ENCODE data around the gene KIAA0753.

KIAA0753 gene

GRCh38 chr17:6547336-6547735 lies 93.2 kb downstream of the KIAA0753 start:
- H3K36me3 ChIP-seq (ENCODE audit: insufficient read depth, low read length) = no peaks in the 10 kb centered on the region
- no peak overlapping the region for H2AFZ ChIP-seq (ENCODE audit: low read length)
- no peak overlapping the region for H3K27ac ChIP-seq (ENCODE audit: low read depth, low read length, poor library complexity, severe bottlenecking)
- no peaks in the 10 kb centered on the region for H4K20me1 ChIP-seq (ENCODE audit: insufficient read depth, low read length)
- no peak overlapping the region for H3K9ac ChIP-seq (ENCODE audit: low read length)
- H3K4me3 ChIP-seq (ENCODE audit: low read depth, low read length, poor library complexity, severe bottlenecking) = no peak overlapping the region
- no peak for TF ChIP-seq CTCF (IDR thresholded peaks at IDR 0.05; ENCODE audit: low read length)
- no peak for TF ChIP-seq EZH2 (IDR thresholded peaks at IDR 0.05; ENCODE audit: borderline replicate concordance, low read length)
- H3K9me2 ChIP-seq (ENCODE audit: low read depth, low read length) = no peaks in the 10 kb centered on the region
- no peaks in the 10 kb centered on the region for H3K79me2 ChIP-seq (ENCODE audit: insufficient read depth, low read length)
- H3K4me2 ChIP-seq (ENCODE audit: low read length) = no peak overlapping the region
- no peaks in the 10 kb centered on the region for H3K4me1 ChIP-seq (ENCODE audit: insufficient read depth, low read length, severe bottlenecking)
- H3K9me3 ChIP-seq (ENCODE audit: low read length) = no peaks in the 10 kb centered on the region
- no peaks in the 10 kb centered on the region for H3F3A ChIP-seq (ENCODE audit: insufficient read depth, low read length)
- peaks cover 4% of the 10 kb centered on the region; the same call in 1 of the 2 replicates for H3K27me3 ChIP-seq (ENCODE audit: insufficient read depth, low read length)

DNA sequence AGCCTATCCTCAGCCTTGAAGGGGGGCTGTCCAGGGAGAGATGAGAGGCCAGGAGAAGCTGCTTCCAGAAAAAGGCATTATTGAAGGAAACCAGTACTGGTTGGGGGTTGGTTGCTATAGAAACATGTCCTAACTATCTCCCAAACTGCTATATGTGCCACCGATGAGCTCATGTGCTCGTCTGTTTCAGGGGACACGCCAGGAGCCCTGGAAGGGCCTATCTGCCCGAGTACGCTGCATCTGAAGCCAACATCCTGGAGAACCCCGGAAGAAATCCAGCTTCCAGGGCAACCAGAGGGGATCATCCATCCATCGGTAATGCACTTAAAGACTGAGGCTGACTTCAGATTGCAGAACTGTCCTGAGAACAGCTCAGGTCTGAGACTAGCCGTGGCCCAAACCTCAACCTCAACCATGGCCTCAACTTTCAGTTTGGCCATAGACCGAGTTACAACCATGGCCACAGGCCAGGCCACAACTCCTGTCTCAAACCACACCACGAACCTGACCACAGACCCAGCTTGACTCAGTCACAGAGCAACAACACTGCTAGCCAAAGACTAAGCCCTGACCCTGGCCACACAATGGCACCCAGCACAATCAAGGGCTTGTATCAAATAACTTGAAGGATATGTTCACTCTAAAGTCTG lies 94.3 kb downstream of the KIAA0753 start:
- Histone ChIP-seq H3K4me3 (ENCODE audit: low read depth, low read length, poor library complexity, severe bottlenecking) (no peak overlapping the region), H3K36me3 (ENCODE audit: insufficient read depth, low read length) (no peaks in the 10 kb centered on the region), H3K9me2 (ENCODE audit: low read depth, low read length) (no peaks in the 10 kb centered on the region), H3K9me3 (ENCODE audit: low read length) (no peaks in the 10 kb centered on the region), H2AFZ (ENCODE audit: low read length) (no peak overlapping the region), H4K20me1 (ENCODE audit: insufficient read depth, low read length) (no peaks in the 10 kb centered on the region), H3K27ac (ENCODE audit: low read depth, low read length, poor library complexity, severe bottlenecking) (no peak overlapping the region), H3K79me2 (ENCODE audit: insufficient read depth, low read length) (no peaks in the 10 kb centered on the region), H3K4me2 (ENCODE audit: low read length) (no peak overlapping the region), H3K4me1 (ENCODE audit: insufficient read depth, low read length, severe bottlenecking) (no peaks in the 10 kb centered on the region), H3K9ac (ENCODE audit: low read length) (no peak overlapping the region), H3F3A (ENCODE audit: insufficient read depth, low read length) (no peaks in the 10 kb centered on the region), H3K27me3 (ENCODE audit: insufficient read depth, low read length) (no peaks in the 10 kb centered on the region)
- TF ChIP-seq EZH2 (IDR thresholded peaks at IDR 0.05; ENCODE audit: borderline replicate concordance, low read length) = no peak
- TF ChIP-seq CTCF (IDR thresholded peaks at IDR 0.05; ENCODE audit: low read length) = no peak

DNA sequence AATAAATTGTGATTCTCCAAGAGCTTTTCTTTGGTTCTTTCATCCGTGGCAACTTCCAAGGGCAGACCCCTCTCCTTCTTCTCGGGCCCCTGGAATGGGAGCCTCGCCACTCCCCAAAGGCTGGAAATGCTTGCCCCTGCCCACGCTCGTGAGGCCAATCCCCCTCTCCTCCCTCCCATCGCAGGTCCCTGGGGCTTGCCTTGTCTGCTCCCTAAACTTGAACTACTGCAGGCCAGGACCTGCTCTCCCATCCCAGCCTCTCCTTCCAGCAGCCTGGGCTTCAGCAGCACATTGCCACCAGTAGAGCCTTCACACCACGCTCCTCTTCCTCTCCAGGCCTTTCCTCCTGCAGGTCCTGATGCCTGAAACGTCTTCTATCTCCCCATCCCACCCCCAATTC lies 95.2 kb downstream of the KIAA0753 start:
- no peaks in the 10 kb centered on the region for H3K36me3 ChIP-seq (ENCODE audit: insufficient read depth, low read length)
- no peaks in the 10 kb centered on the region for H3F3A ChIP-seq (ENCODE audit: insufficient read depth, low read length)
- no peak overlapping the region for H2AFZ ChIP-seq (ENCODE audit: low read length)
- H3K9ac ChIP-seq (ENCODE audit: low read length) = no peak overlapping the region
- H3K27ac ChIP-seq (ENCODE audit: low read depth, low read length, poor library complexity, severe bottlenecking) = no peak overlapping the region
- no peak overlapping the region for H3K4me2 ChIP-seq (ENCODE audit: low read length)
- no peak overlapping the region for H3K4me3 ChIP-seq (ENCODE audit: low read depth, low read length, poor library complexity, severe bottlenecking)
- H3K9me2 ChIP-seq (ENCODE audit: low read depth, low read length) = no peaks in the 10 kb centered on the region
- H3K27me3 ChIP-seq (ENCODE audit: insufficient read depth, low read length) = no peaks in the 10 kb centered on the region
- H3K79me2 ChIP-seq (ENCODE audit: insufficient read depth, low read length) = no peaks in the 10 kb centered on the region
- TF ChIP-seq CTCF (IDR thresholded peaks at IDR 0.05; ENCODE audit: low read length) (no peak), EZH2 (IDR thresholded peaks at IDR 0.05; ENCODE audit: borderline replicate concordance, low read length) (no peak)
- no peaks in the 10 kb centered on the region for H3K9me3 ChIP-seq (ENCODE audit: low read length)
- no peaks in the 10 kb centered on the region for H4K20me1 ChIP-seq (ENCODE audit: insufficient read depth, low read length)
- H3K4me1 ChIP-seq (ENCODE audit: insufficient read depth, low read length, severe bottlenecking) = no peaks in the 10 kb centered on the region
